Activated gamma-delta T cell treated with anti-CD3 and anti-CD28 coated beads, Interleukin-2, amount 50 U/mL, for 16 hours (primary cell): Measurements from ENCODE around the gene GNAL.
"Not testable (repeated sequence)": the region's sequence is repeated elsewhere in the genome, so short reads cannot be mapped to it uniquely, and the experiment has no call there.

ENCODE experiments used
- DNase-seq: peaks from one replicate; pipeline ENCODE4 v3.0.0-alpha.2; 2020; ENCODE audit warnings: low read depth

Gene GNAL

DNA sequence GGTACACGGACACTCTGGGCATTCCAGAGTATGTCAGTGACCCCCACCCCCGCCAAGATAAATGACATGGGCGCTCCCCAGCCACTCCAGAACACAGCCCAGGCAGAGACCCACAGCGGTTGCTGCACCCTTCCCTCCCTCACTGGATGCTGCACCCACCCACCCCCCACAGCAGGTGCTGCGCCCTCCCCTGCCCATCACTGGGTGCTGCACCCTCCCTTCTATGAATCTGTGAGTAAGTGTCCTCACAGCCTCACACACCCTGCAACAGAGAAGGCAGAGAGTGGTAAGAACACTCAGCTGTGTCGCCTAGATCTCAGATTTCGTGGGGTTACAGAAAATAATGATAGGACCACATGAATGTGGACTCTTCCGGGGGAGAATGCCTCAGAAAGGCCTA, 185.6 kb downstream of the GNAL start:
- no peak for DNase-seq

DNA sequence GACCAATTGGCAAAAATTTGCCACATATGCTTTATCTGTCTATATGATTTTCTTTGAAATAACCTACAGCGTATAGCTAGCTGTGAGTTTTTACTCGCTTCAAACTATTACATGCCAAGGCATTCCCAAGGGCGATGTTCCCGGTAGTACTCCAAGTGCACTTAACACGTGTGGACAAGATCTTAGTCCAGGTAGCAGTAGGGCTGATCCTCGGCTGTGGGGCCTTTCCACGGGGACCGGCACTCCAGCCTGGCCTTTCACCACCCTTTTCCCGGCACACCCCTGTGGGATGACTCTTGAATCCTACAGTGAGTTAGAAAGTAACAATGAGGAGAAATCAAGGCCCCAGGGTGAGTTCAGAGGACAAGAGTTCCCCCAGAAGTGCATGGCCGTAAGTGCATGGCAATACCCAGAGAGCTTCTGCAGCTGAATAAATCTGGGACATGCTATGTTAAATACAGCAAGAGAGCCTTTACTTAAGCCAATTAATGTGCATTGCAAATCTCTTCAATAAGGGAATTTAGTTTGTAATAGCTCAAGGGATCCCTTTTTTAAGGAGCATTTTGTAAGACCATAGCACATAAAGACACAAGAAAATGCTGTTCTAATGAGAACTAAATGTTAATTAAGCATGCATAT, 188.6 kb downstream of the GNAL start:
- no peak for DNase-seq

DNA sequence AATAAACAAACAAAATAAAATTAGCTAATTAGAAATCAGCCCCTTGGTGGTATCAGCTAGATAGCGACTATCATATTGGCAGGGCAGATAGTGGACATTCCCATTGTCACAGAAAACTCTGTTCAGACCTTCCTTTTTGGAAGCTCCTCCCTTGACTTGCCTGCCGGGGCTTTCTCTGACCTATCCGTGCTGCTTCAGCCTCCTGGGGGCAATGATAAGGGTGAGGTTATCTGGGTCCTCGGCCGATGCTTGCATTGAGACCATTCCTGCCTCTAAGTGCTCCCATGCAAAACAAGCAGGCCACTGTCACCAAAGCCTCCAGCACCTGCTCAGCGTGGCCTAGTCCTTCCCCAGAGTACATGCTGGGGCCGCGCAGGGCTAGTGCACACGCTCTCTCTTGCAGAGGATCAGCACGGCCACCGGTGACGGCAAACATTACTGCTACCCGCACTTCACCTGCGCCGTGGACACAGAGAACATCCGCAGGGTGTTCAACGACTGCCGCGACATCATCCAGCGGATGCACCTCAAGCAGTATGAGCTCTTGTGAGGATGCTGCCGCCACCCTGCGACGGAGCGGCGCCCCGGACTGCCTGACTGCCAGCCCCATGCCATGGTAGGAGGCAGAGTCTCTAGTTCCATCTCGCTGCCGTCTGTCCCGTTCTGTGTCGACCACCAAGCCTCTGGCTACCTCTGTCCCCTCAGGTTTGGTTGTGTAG, 191.7 kb downstream of the GNAL start:
- DNase-seq, result no peak

DNA sequence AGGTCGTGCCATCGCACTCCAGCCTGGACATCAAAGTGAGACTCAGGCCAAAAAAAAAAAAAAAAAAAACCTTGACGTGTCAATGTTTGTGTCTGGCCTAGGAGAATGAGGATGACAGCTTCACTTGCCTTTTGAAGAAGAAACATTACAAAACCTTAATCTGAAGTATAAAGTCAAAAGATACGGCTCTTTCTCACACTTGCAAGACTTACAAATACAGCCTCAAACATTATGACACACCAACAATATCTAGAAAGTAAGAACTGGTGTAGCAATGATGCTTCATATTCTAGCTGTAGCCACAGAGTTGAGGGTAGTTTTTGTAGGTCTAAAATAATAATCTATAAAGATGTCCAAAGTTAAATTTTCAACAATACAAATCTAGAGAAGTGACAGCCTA, 193.6 kb downstream of the GNAL start:
- DNase-seq, result no peak

DNA sequence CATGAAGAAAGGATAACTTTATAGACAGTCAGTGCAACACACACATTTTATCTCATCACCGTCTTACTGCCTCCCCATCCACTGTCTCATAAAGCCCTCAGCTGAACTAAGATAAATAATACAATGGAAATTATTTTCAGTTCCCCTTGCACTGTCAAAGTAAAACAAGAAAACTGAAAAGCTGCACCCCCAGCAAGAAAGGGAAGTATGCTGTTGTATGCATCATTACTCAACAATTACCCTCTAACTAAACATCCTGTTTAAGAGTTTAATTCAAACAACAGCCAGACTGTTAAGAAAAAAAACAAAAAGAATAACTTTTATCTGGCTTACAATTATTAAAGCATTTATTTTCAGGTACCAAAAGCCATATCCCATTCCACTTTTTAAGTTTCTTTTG, 194.1 kb downstream of the GNAL start:
- DNase-seq, result no peak

DNA sequence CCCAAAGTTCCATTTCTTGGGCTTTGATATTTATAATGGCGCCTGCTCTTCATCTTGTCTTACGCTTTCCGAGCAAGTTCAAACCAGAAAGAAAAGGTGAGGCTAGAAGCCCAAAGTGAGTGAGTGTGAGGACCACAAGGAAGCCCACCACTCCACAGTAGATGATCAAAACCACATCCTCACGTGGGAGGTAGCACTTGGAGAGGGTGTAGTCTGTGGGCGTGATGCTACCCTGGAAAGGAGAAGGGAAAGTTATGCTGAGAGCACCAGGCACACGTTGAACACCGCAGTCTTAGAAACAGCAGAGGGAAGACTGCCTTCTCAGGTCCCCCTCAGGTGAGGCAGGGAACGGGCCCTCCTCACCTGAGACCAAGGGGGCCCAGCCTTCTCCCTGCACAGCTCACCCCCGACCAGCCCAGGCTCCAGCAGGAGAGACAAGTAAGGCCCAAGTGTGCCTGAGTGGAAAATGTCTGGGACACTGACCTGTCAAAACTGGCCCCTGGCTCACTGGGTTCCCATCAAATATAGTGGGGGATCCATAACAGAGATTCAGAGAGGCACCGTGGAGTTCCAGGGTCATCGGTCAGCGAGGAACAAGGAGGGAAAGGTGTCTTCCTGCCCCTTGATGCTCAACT, 195.4 kb downstream of the GNAL start:
- no peak for DNase-seq

DNA sequence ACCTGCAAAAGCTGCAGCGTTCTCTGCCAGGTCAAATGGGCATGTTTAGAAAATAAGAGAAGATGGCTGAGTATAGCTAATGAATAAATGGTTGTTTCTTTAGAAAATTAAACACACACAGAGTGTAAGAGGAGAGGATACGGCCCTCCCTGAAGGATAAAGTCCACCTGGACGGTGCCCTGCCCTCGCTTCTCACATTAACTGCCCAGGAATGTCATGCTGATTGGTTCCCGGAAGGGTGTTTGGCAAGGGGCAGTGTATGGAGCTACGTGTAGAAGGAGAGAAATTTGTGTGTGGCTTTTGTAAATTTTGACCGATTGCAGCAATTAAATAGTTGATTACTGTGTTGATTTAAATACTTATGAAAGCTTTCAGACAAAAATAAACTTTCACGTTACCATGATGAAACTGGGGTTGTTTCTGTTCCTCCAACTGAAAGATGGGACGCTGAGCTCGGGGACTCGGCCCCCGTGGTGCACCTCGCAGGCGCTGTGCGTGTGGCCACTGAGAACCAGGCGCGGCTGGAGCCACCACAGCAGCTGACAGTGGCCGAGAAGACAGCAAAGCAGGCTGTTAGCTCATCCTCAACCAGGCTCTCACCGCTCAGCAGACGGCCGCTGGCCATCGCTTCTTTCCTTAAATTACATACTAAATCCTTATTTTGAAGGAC, 196.3 kb downstream of the GNAL start:
- DNase-seq, result no peak

DNA sequence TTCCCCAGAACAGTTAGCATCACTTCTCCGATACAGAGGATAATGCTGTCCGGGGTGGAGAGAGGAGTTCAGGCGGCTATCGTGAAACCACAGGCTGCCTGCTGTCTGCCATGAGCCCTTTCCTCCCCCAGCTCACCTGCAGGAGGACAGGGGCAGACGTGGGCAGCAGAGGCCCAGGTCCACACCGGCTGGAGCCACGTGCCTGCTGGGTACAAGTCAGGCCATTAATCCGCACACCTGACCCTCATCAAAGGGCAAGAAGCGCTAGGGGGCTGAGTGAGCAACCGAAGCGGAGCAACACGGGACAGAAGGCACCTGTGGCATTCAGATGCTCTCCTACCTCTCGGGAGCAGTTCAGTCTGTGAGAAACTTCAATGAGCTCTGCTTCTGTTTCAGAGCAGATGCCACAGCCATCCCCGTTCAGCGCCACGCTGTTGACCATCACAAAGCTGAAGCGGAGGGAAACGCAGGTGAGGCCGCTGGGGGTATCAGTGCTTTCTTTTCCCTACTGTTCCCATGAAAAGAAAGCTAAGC, 197.6 kb downstream of the GNAL start:
- DNase-seq, result no peak

DNA sequence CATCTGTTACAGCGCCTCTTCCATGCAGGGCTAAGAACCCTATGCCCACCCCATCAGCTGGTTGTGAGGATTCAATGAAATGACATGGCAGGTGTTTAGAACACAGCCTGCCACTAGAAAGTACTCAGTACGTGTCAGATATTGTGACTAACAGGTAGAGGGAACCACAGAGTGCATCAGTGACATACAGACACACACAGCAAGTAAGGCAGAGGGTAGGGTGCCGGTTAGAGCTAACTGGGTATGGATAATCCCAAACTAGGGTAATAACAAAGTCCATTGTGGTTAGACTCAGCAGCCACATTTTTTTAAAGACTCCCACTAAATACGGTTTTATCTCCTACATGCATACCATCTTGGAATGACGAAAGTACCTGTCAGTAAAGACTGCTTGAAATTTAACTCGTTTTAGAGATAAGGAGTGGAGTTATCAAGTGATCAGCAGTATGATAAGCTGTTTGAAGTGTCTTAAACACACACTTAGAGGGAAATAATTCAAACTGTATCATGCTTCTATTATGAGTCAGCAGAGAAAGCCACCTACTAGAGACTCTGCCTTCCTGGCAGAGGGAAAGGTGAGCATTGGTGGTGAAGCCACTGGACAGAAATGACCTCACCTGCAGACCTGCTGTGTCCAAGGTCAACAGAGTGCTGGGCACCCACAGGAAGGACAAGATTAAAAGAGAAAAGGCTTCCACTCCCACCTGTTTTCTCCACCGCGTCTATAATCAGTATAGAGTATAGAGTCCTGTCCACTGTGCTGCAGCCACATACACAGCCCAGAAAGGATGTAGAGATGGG, 198.5 kb downstream of the GNAL start:
- no peak for DNase-seq

DNA sequence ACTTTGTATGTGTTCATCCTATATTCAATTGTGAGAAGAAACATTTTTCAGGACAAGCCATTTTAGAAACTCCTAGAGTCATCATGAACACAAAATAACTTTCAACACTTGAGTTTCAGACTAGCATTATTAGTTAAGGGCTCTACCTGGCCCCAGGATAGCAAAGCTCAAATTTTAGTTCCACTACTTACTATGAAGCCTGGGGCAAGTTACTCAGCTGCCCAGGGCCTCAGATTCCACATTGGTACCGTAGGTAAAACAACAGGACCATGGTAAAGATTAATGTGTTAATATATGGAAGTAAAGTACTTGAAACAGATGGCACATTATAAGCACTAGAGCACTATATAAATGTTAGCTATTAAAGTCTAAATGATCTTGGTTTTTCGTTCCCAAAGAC, 199.7 kb downstream of the GNAL start:
- no peak for DNase-seq

DNA sequence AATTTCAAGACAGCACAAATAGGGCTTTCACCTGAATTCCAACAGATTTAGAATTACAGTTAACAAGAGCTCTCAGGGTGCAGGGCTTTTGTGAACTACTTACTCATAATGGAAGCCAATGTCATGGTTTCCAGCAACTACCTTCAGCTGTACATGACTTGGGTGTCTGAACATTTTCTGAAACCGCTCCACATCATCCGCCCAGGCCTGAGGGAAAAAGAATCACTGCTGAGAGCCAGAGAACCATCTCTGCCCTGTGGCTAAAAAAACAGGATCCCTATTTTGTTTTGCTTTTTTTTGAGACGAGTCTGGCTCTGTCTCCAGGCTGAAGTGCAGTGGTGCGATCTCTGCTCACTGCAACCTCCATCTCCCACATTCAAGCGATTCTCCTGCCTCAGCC, 200.2 kb downstream of the GNAL start:
- DNase-seq, result no peak

DNA sequence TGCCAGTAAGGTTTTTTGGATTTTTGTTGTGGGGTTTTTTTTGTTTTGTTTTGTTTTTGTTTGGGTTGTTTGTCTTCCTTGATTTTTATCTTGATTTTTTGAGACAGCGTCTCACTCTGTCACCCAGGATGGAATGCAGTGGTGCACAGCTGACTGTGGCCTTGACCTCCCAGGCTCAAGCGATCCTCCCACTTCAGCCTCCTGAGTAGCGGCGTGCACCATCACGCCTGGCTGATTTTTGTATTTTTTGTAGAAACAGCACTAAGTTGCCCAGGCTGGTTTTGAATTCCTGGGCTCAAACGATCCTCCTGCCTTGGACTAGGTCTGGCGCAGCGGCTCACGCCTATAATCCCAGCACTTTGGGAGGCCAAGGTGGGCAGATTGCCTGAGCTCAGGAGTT, 202.7 kb downstream of the GNAL start:
- DNase-seq, result no peak

DNA sequence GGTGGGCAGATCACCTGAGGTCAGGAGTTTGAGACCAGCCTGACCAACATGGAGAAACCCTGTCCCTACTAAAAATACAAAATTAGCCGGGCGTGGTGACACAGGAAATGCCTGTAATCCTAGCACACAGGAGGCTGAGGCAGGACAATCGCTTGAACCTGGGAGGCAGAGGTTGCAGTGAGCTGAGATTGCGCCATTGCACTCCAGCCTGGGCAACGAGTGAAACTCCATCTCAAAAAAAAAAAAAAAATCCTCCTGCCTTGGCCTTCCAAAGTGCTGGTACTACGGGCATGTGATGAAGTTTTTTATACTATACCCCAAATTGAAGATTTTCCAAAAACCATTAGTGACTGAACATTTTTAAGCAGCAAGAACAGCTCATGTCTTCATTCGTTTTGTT, 203.4 kb downstream of the GNAL start:
- DNase-seq, result not testable (repeated sequence)

DNA sequence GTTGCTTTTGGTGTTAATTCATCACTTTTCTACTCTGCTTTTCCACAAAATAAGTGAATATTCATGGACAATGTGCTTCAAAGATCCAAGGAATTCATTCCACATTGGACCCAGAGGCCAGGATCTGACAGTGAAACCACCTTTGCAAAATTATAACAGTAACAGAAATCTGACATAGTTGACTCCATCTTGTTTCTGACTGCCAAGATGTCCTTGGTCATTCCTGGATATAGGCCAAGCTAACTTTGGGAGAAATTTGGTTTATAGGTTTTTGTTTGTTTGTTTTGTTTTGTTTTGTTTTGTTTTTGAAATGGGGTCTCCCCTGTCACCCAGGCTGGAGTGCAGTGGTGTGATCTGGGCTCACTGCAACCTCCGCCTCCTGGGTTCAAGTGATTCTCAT, 208.7 kb downstream of the GNAL start:
- DNase-seq, result no peak

DNA sequence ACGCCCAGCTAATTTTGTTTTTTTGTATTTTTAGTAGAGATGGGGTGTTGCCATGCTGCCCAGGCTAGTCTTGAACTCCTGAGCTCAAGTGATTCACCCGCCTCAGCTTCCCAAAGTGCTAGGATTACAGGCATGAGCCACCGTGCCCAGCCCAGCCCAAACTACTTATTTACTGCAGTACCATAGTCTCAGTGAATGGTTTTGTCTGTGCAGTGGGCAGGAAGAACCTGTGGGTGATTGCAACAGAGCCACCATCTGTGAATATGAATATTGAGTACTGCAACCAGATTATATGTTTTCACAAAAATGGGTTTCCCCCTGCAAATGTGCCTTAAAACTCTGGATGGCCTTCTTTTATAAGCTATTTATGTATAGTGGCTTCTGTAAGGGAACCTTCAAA, 210.0 kb downstream of the GNAL start:
- no peak for DNase-seq

DNA sequence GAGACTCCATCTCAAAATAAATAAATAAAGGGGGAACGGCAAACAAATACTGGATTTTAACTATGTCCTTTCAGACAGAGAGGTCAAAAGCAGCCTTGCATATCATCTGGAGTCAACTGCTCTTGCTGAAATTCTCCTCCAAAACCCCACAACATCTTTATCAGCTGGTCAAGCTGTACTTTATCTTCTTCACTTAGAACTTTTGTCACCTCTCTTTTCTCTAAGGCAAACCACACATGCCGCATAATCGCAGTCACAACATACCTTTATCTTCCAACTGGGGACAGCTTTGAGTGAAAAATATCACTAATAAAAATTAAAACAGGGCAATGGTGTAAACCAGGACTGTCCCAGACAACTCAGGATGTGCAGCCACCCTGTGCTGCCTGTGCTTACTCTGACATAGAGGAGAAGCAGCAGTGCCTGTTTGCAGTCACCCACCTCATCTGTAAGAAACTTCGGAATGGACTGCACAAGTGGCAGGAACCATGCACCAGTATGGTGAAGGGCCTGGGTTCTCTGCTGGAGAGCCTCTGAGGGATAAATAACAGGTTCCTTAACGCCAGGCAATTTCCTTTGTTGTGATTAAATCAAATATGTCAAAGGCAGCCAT, 212.9 kb downstream of the GNAL start:
- DNase-seq, result no peak

DNA sequence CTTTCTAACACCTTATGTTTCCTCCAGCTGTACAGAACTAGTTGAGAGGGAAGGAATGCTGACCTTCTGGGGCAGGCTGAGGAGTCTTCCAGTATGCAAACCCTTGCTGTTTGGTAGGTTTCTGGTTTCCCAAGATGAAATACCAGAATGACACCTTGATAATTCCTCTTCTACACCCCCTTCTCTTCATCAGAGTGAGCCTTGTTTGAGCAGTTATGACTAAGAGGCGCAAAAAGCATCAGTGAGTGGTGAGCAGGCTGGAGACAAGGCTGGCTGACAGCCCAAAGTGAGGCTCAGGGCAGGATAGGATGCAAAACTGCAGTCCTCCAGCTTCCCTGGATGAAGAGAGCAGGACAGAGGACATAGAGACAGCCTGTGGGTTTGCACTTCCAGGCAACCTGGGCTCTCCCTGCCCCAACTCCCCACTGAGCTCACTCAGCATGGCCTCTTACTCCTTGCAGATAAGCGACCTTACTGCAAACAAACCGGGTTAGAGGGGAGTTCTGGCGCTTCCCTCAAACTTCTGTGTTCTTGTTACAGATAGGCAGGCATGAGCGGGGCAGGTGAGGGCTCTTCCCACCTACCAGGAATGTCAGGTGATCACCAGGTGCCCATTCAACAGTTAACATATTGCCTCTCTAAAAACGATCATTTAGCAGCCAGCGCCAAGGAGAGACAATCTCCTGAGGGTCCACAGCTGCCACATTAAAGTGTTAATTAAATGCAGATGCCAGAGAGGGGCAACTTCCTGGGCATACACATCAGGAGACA, 213.6 kb downstream of the GNAL start:
- DNase-seq, result no peak

DNA sequence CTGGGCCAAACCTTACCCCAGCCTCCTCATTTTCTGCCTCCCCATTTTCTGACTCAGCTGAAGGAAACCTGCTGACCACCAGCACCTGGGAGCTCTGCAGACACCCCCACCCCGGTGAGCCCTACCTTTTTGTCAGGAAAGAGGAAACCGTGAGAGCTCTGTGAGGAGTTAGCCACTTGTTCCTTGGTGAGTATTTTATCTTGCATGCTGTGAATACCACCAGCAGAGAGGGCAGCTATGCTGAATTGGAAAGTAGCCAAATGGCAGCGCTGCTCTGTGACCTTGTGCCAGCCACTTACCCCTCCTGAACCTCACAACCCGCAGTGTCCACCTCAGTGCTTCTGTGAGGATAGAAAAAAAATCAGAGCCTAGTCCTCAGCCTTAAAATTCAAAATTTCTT, 216.5 kb downstream of the GNAL start:
- DNase-seq, result no peak

DNA sequence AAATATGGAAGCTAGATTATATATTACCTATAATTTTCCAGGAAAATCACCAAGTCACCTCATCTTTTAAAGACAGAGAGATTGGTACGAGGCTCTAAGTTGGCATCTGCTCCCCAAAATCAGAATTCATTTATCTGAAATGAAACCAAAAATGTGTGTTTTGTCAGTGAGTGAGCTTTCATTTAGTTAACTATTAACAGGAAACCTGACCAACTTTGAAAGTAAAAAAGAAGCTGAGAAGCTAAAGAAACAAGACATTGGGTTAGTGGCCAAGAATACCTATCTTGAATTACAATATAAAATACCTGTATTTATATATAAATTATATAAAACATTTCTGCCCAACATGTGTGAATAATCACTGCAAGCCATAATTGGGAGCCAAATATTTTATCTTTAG, 217.1 kb downstream of the GNAL start:
- DNase-seq, result no peak

DNA sequence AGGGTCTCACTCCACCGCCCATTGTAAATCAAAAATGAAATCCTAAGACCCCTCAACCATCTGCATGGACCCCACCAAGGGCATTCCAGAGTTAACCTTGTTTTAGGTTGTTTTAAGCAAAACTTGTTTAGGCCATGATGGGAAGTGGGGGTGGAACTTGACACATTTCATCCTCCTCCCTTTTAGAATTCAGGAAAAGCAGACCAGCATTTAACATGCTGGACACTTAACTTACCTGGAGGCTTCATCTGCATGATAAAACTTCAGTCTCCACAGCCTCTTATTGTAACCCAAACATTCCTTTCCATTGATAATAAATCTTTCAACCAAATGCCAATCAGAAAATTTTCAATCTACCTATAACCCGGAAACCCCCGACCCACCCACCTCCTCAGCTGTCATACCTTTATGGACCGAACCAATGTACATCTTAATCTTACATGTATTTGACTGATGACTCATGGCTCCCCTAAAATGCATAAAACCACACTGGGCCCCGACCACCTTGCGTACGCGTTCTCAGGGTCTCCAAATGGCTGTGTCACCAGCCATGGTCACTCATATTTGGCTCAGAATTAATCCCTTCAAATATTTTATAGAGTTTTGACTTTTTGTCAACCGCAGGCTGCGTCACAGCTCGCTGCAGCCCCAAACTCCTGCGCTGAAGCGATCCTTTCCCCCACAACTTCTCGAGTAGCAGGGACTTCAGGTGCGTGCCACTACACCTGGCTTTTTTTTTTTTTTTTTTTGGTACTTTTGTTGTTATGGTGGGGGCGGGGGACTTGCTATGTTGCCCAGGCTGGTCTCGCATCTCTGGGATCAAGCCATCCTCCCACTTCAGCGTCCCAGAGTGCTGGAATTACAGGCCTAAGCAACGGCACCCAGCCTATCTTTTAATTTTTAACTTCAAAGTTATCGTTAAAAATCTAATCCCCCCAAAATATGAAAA, 218.1 kb downstream of the GNAL start:
- DNase-seq, result no peak
